Stomach (tissue), 4 donors: Measurements from ENCODE around the gene COX6B2.

ENCODE experiments used
- EP300 ChIP-seq: sonication (generic); formaldehyde crosslinking; IDR thresholded peaks from one replicate; pipeline ENCODE4 v1.6.1; 2017; ENCODE audit warnings: antibody characterized with exemption
- POLR2AphosphoS5 ChIP-seq, 3 donors: sonication (generic); formaldehyde crosslinking; IDR thresholded peaks; one replicate each; pipeline ENCODE4 v1.6.1; 2016; ENCODE audit warnings: antibody characterized with exemption in 3 of 3
- TF ChIP-seq, protein P1 (sequence below), 7 experiments: fragments of 450-650 bp in 4 of 7; fragments of 200-600 bp in 3 of 7; sonication (generic) in 3 of 7; IDR thresholded peaks; one replicate each; pipeline ENCODE4 v1.5.1; 2016 to 2019; ENCODE audit warnings: antibody characterized with exemption in 7 of 7, control low read depth in 2 of 7, mild to moderate bottlenecking in 1 of 7

DNA sequence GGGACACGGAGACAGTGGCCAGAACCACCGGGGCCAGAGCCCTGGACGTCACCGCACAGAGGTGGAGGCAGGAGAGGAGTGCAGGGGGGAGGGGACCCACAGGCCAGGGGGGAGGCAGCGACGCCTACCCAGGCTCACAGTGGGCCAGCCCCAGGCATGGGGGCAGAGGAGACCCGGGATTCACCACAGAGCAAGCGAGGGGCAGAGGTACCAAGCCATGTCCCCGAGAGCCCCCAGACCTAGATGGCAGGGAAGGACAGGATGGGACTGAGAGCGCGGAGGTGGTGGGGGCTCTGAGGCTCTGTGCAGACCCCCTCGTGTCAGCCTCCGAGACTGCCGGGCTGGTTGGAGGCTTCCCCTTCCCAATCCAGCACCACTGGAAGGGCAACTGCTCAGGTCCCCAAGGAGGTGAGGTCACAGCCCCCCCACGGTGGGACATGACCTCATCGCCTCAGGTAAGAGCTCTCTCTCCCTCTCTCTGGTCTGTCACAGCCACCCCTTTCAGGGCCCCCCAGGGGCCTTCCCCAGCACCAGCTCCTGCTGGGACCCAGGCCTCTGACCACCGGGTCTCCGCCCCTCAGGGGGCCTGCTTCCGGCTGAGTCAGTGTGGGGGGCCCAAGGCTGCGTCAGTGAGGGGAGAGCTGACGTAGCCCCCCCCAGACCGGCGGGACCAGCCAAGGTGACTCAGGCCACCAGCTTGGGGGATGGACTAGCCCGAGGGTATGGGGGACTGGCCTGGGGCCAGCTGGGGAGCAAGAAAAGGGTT lies 18.0 kb upstream of the COX6B2 start:
- TF ChIP-seq, protein P1, sequence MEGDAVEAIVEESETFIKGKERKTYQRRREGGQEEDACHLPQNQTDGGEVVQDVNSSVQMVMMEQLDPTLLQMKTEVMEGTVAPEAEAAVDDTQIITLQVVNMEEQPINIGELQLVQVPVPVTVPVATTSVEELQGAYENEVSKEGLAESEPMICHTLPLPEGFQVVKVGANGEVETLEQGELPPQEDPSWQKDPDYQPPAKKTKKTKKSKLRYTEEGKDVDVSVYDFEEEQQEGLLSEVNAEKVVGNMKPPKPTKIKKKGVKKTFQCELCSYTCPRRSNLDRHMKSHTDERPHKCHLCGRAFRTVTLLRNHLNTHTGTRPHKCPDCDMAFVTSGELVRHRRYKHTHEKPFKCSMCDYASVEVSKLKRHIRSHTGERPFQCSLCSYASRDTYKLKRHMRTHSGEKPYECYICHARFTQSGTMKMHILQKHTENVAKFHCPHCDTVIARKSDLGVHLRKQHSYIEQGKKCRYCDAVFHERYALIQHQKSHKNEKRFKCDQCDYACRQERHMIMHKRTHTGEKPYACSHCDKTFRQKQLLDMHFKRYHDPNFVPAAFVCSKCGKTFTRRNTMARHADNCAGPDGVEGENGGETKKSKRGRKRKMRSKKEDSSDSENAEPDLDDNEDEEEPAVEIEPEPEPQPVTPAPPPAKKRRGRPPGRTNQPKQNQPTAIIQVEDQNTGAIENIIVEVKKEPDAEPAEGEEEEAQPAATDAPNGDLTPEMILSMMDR (IDR thresholded peaks at IDR 0.05): no peak
- TF ChIP-seq EP300 (no peak), POLR2AphosphoS5 (IDR thresholded peaks at IDR 0.05) (no peak)
